H9 (cell line): ENCODE results near the gene DUSP10. TPM values are rescaled to one million over a fixed set of nuclear protein-coding genes. Genes with fewer than 3 reads are reported as not detected.

Experiments used
- DNase-seq: peaks from one replicate; pipeline ENCODE4 v3.0.0-alpha.2; 2017
- H2AFZ ChIP-seq: one replicate; pipeline ENCODE4 v1.6.1; 2013; ENCODE audit warnings: mild to moderate bottlenecking, low read length, control low read depth, moderate library complexity
- H2AK5ac ChIP-seq: 2 replicates; pipeline ENCODE4 v1.6.1; 2013; ENCODE audit warnings: low read length, control low read depth, mixed read lengths; ENCODE audit not compliant: insufficient read length
- H2BK120ac ChIP-seq: one replicate; pipeline ENCODE4 v1.6.1; 2013; ENCODE audit warnings: low read depth, mild to moderate bottlenecking, low read length, control low read depth, inconsistent platforms; ENCODE audit not compliant: poor library complexity, severe bottlenecking
- H2BK12ac ChIP-seq: 2 replicates; pipeline ENCODE4 v1.6.1; 2013; ENCODE audit warnings: low read length, control low read depth, mixed read lengths, low read depth; ENCODE audit not compliant: insufficient read length
- H2BK15ac ChIP-seq: 2 replicates; pipeline ENCODE4 v1.6.1; 2013; ENCODE audit warnings: low read depth, low read length, control low read depth
- H2BK20ac ChIP-seq: one replicate; pipeline ENCODE4 v1.6.1; 2013; ENCODE audit warnings: low read depth, mild to moderate bottlenecking, low read length, control low read depth, inconsistent platforms; ENCODE audit not compliant: poor library complexity, severe bottlenecking
- H2BK5ac ChIP-seq: 2 replicates; pipeline ENCODE4 v1.6.1; 2013; ENCODE audit warnings: low read length, control low read depth, mixed read lengths; ENCODE audit not compliant: insufficient read length
- H3K14ac ChIP-seq: 2 replicates; pipeline ENCODE4 v1.6.1; 2013; ENCODE audit warnings: low read length, control low read depth; ENCODE audit not compliant: insufficient read depth
- H3K18ac ChIP-seq: 2 replicates; pipeline ENCODE4 v1.6.1; 2013; ENCODE audit warnings: low read depth, mild to moderate bottlenecking, mixed read lengths, low read length, control low read depth; ENCODE audit not compliant: insufficient read length
- H3K23ac ChIP-seq: 2 replicates; pipeline ENCODE4 v1.6.1; 2013; ENCODE audit warnings: low read length, control low read depth, mixed read lengths, low read depth; ENCODE audit not compliant: insufficient read length
- H3K23me2 ChIP-seq: 2 replicates; pipeline ENCODE4 v1.6.1; 2013; ENCODE audit warnings: low read depth, mild to moderate bottlenecking, mixed read lengths, low read length, control low read depth; ENCODE audit not compliant: insufficient read length, poor library complexity, severe bottlenecking
- H3K27ac ChIP-seq: 2 replicates; pipeline ENCODE4 v1.5.1; 2013; ENCODE audit warnings: low read length, control low read depth, mixed read lengths, low read depth; ENCODE audit not compliant: insufficient read length
- H3K27me3 ChIP-seq: 2 replicates; pipeline ENCODE4 v1.6.1; 2013; ENCODE audit warnings: low read length, control low read depth, inconsistent platforms; ENCODE audit not compliant: insufficient read depth
- H3K4ac ChIP-seq: 2 replicates; pipeline ENCODE4 v1.6.1; 2013; ENCODE audit warnings: low read depth, mild to moderate bottlenecking, control low read depth, inconsistent platforms, low read length, moderate library complexity
- H3K4me1 ChIP-seq: 2 replicates; pipeline ENCODE4 v1.6.1; 2013; ENCODE audit warnings: low read length, control low read depth, inconsistent platforms; ENCODE audit not compliant: insufficient read depth
- H3K4me2 ChIP-seq: 2 replicates; pipeline ENCODE4 v1.6.1; 2013; ENCODE audit warnings: low read length, control low read depth, mixed read lengths; ENCODE audit not compliant: insufficient read length, insufficient read depth
- H3K56ac ChIP-seq: 2 replicates; pipeline ENCODE4 v1.6.1; 2013; ENCODE audit warnings: low read depth, mild to moderate bottlenecking, mixed read lengths, low read length, control low read depth; ENCODE audit not compliant: insufficient read length
- H3K79me1 ChIP-seq: 2 replicates; pipeline ENCODE4 v1.6.1; 2013; ENCODE audit warnings: low read depth, mild to moderate bottlenecking, moderate library complexity, low read length, control low read depth, inconsistent platforms; ENCODE audit not compliant: insufficient read depth, poor library complexity, severe bottlenecking
- H3K79me2 ChIP-seq: 2 replicates; pipeline ENCODE4 v1.6.1; 2013; ENCODE audit warnings: low read length, control low read depth, inconsistent platforms; ENCODE audit not compliant: insufficient read depth
- H3K9ac ChIP-seq: 2 replicates; pipeline ENCODE4 v1.6.1; 2013; ENCODE audit warnings: low read length, control low read depth, mixed read lengths; ENCODE audit not compliant: insufficient read length; ENCODE audit errors: extremely low read depth
- H3K9me3 ChIP-seq: one replicate; pipeline ENCODE4 v1.6.1; 2013; ENCODE audit warnings: low read depth, low read length, inconsistent platforms; ENCODE audit not compliant: control insufficient read depth
- H3T11ph ChIP-seq: one replicate; pipeline ENCODE4 v1.6.1; 2013; ENCODE audit warnings: mild to moderate bottlenecking, low read length, control low read depth, inconsistent platforms
- H4K20me1 ChIP-seq: one replicate; pipeline ENCODE4 v1.6.1; 2013; ENCODE audit not compliant: control insufficient read depth, insufficient read length, insufficient read depth
- H4K5ac ChIP-seq: 2 replicates; pipeline ENCODE4 v1.6.1; 2013; ENCODE audit warnings: low read depth, mild to moderate bottlenecking, mixed read lengths, low read length, control low read depth; ENCODE audit not compliant: insufficient read length
- H4K8ac ChIP-seq: replicated peaks from 2 replicates; pipeline ENCODE4 v1.6.1; 2013; ENCODE audit warnings: low read length, control low read depth, mixed read lengths, low read depth; ENCODE audit not compliant: insufficient read length
- H4K91ac ChIP-seq: 2 replicates; pipeline ENCODE4 v1.6.1; 2013; ENCODE audit warnings: low read depth, mild to moderate bottlenecking, moderate library complexity, mixed read lengths, low read length, control low read depth; ENCODE audit not compliant: insufficient read length
- H3K27ac Mint-ChIP-seq, 3 experiments: 2 replicates in 2 of 3; 3 replicates in 1 of 3; pipeline ENCODE4 v1.8.0; 2020 to 2021; ENCODE audit warnings: mixed read lengths in 3 of 3, mild to moderate bottlenecking in 1 of 3, moderate library complexity in 1 of 3
- H3K27me3 Mint-ChIP-seq: 2 replicates; pipeline ENCODE4 v1.8.0; 2021; ENCODE audit warnings: low read depth, mild to moderate bottlenecking, moderate library complexity, mixed read lengths
- H3K36me3 Mint-ChIP-seq, 3 experiments: 2 replicates in 2 of 3; 3 replicates in 1 of 3; pipeline ENCODE4 v1.8.0; 2020 to 2021; ENCODE audit warnings: low read depth in 3 of 3, mixed read lengths in 3 of 3; ENCODE audit not compliant: insufficient read depth in 1 of 3
- H3K4me1 Mint-ChIP-seq, 2 experiments: 2 replicates each; pipeline ENCODE4 v1.8.0; 2020; ENCODE audit warnings: mixed read lengths in 2 of 2
- H3K4me3 Mint-ChIP-seq, 2 experiments: 2 replicates in 1 of 2; 3 replicates in 1 of 2; pipeline ENCODE4 v1.8.0; 2020 to 2021; ENCODE audit warnings: mild to moderate bottlenecking in 2 of 2, mixed read lengths in 2 of 2, moderate library complexity in 1 of 2
- H3K9me3 Mint-ChIP-seq, 2 experiments: 2 replicates in 1 of 2; 3 replicates in 1 of 2; pipeline ENCODE4 v1.8.0; 2020; ENCODE audit warnings: mild to moderate bottlenecking in 2 of 2, mixed read lengths in 2 of 2, moderate library complexity in 1 of 2
- CTCF ChIP-seq: fragments of 200-600 bp; sonication (generic); conservative IDR thresholded peaks from 3 replicates; pipeline ENCODE4 v1.8.0; 2021; ENCODE audit warnings: antibody characterized with exemption, mild to moderate bottlenecking
- WGBS: extraction: QIAGEN DNeasy Blood & Tissue Kit; methylation state at CpG from one replicate; pipeline ENCODE4 v1.1.7; 2013; ENCODE audit warnings: missing lambda C conversion rate, low lambda C conversion rate, mixed read lengths; ENCODE audit not compliant: insufficient read length; ENCODE audit errors: extremely low coverage; 5-methylcytosine and 5-hydroxymethylcytosine counted together
- total RNA-seq: library from RNA; stranded (reverse); gene quantifications from 2 replicates; pipeline ENCODE4 v1.2.1, GENCODE V29; 2021

The DUSP10 gene
- total RNA-seq, 1 experiment from 2014 or later = 2.0 TPM

- no peaks in the 10 kb centered on the region for H3K9me3 ChIP-seq
- no peak overlapping the region for H2AFZ ChIP-seq
Observed at GRCh38 chr1:221667504-221667903, 74.4 kb downstream of the DUSP10 start.

More at GRCh38 chr1:221667504-221667903, 74.4 kb downstream of the DUSP10 start:
- no peak overlapping the region for H4K91ac ChIP-seq
- H2BK15ac ChIP-seq = no peak overlapping the region
- no peak overlapping the region for H2BK5ac ChIP-seq
- H4K5ac ChIP-seq = no peak overlapping the region
- no peaks in the 10 kb centered on the region for H3K23me2 ChIP-seq
- no peaks in the 10 kb centered on the region for H3K4me1 ChIP-seq
- Mint-ChIP-seq H3K4me3 (no peak overlapping the region), H3K27ac (no peak overlapping the region), H3K9me3 (no peaks in the 10 kb centered on the region), H3K4me1 (peaks cover 16% of the 10 kb centered on the region in 2 experiments), H3K36me3 (no peaks in the 10 kb centered on the region), H3K27me3 (no peaks in the 10 kb centered on the region)
- no peak overlapping the region for H3K18ac ChIP-seq
- no peak overlapping the region for H2BK20ac ChIP-seq
- no peaks in the 10 kb centered on the region for H3K79me1 ChIP-seq
- no peak overlapping the region for H2AK5ac ChIP-seq
- no CpG with 5 or more reads among the region's 3 CpGs for WGBS
- no peak overlapping the region for H4K8ac ChIP-seq
- no peak overlapping the region for H3K9ac ChIP-seq
- no peak overlapping the region for H2BK12ac ChIP-seq
- no peaks in the 10 kb centered on the region for H3K79me2 ChIP-seq
- H3K23ac ChIP-seq = no peak overlapping the region
- H3K56ac ChIP-seq = no peak overlapping the region
- no peak overlapping the region for H3K4me2 ChIP-seq
- no peak overlapping the region for H3K14ac ChIP-seq
- H3K4ac ChIP-seq = no peak overlapping the region
- H3T11ph ChIP-seq = no peak overlapping the region
- no peaks in the 10 kb centered on the region for H3K27me3 ChIP-seq
- no peak for TF ChIP-seq CTCF
- no peak overlapping the region for H2BK120ac ChIP-seq
- DNase-seq = no peak
- H4K20me1 ChIP-seq = no peaks in the 10 kb centered on the region
- no peak overlapping the region for H3K27ac ChIP-seq
